ENCODE results near the gene MPLKIP.

DNA sequence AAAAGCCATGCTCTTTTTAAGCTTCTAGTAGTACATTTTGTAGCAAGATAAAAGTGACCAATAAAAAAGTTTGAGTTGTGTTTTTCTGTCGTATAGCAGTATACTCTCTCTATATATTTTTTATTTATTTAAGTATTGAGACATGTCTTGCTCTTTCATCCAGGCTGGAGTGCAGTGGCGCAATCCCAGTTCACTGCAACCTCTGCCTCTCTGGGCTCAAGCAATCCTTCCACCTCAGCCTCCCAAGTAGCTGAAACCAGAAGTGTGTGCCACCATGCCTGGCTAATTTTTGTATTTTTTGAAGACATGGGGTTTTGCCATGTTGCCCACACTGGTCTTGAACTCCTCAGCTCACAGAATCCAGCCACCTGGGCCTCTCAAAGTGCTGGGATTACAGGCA lies 3.1 kb upstream of the MPLKIP start:
- TF ChIP-seq, protein P1, sequence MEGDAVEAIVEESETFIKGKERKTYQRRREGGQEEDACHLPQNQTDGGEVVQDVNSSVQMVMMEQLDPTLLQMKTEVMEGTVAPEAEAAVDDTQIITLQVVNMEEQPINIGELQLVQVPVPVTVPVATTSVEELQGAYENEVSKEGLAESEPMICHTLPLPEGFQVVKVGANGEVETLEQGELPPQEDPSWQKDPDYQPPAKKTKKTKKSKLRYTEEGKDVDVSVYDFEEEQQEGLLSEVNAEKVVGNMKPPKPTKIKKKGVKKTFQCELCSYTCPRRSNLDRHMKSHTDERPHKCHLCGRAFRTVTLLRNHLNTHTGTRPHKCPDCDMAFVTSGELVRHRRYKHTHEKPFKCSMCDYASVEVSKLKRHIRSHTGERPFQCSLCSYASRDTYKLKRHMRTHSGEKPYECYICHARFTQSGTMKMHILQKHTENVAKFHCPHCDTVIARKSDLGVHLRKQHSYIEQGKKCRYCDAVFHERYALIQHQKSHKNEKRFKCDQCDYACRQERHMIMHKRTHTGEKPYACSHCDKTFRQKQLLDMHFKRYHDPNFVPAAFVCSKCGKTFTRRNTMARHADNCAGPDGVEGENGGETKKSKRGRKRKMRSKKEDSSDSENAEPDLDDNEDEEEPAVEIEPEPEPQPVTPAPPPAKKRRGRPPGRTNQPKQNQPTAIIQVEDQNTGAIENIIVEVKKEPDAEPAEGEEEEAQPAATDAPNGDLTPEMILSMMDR (IDR thresholded peaks at IDR 0.05 in 8 of 11, conservative IDR thresholded peaks at IDR 0.05 in 3 of 11), result no peak
- TF ChIP-seq POLR2A (IDR thresholded peaks at IDR 0.05), result no peak
- TF ChIP-seq POLR2AphosphoS5 (IDR thresholded peaks at IDR 0.05), result no peak
